OCI-LY1 (cell line): ENCODE measurements around the gene ZMIZ2.

Source experiments
- EZH2 ChIP-seq: fragments of 200-600 bp; sonication (generic), shearing (Covaris generic); IDR thresholded peaks from 2 replicates; pipeline ENCODE4 v1.8.0; 2017; ENCODE audit warnings: borderline replicate concordance, mixed run types, mild to moderate bottlenecking, antibody characterized with exemption, low read length, moderate library complexity, mixed read lengths
- TF ChIP-seq, protein P1 (sequence below): fragments of 200-600 bp; sonication (generic), shearing (Covaris generic); IDR thresholded peaks from 2 replicates; pipeline ENCODE4 v1.5.1; 2017; ENCODE audit warnings: mild to moderate bottlenecking, antibody characterized with exemption, low read length, moderate library complexity, mixed read lengths

GRCh38 chr7:44705434-44705833 is 43.2 kb upstream of the ZMIZ2 start:
- TF ChIP-seq, protein P1, sequence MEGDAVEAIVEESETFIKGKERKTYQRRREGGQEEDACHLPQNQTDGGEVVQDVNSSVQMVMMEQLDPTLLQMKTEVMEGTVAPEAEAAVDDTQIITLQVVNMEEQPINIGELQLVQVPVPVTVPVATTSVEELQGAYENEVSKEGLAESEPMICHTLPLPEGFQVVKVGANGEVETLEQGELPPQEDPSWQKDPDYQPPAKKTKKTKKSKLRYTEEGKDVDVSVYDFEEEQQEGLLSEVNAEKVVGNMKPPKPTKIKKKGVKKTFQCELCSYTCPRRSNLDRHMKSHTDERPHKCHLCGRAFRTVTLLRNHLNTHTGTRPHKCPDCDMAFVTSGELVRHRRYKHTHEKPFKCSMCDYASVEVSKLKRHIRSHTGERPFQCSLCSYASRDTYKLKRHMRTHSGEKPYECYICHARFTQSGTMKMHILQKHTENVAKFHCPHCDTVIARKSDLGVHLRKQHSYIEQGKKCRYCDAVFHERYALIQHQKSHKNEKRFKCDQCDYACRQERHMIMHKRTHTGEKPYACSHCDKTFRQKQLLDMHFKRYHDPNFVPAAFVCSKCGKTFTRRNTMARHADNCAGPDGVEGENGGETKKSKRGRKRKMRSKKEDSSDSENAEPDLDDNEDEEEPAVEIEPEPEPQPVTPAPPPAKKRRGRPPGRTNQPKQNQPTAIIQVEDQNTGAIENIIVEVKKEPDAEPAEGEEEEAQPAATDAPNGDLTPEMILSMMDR, result no peak
- no peak for TF ChIP-seq EZH2
